ENCODE measurements around the gene ARHGEF12. TPM values are rescaled to one million over a fixed set of nuclear protein-coding genes. Genes with fewer than 3 reads are reported as not detected.

ARHGEF12 gene
- total and polyA plus RNA-seq, 7 donors = 18.6 to 129 (median 80.5) TPM

DNA sequence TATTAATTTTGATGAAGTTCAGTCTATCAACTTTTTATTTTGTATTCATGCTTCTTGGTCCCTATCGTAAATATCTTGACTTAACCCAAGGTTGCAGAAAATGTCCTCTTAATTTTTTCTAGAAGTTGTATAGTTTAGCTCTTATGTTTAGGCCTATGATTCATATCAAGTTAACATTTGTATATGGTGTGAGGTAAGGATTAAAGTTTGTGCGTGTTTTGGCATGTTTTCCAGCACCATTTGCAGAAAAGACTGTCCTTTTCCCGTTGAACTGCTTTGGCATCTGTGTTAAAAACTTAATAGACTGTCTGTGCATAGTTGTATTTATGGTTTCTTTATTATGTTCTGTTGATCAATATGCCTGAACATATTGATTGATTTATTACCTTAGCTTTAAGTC, 42.3 kb downstream of the ARHGEF12 start:
- intact Hi-C loops (cut with DNase I) = no loop called here
- no peaks in the 10 kb centered on the region for H3K9me3 ChIP-seq
- H3K27me3 ChIP-seq = no peaks in the 10 kb centered on the region
- H3K4me3 ChIP-seq = no peak overlapping the region
- no peak for DNase-seq
- H3K36me3 ChIP-seq = no peaks in the 10 kb centered on the region
- WGBS, 2 donors = 77 to 95% methylated on average over 3 of the region's 3 CpGs
- H3K27ac ChIP-seq = no peak overlapping the region
- peaks cover 0 to 62% (median 42%) of the 10 kb centered on the region in 4 donors for H3K4me1 ChIP-seq
- no peak for TF ChIP-seq POLR2AphosphoS5 (IDR thresholded peaks at IDR 0.05)

GRCh38 chr11:120381401-120381800, 45.2 kb downstream of the ARHGEF12 start:
- no peak overlapping the region for H3K4me3 ChIP-seq
- WGBS, 2 donors = 88 to 89% methylated on average over 7 of the region's 7 CpGs
- TF ChIP-seq, protein P1, sequence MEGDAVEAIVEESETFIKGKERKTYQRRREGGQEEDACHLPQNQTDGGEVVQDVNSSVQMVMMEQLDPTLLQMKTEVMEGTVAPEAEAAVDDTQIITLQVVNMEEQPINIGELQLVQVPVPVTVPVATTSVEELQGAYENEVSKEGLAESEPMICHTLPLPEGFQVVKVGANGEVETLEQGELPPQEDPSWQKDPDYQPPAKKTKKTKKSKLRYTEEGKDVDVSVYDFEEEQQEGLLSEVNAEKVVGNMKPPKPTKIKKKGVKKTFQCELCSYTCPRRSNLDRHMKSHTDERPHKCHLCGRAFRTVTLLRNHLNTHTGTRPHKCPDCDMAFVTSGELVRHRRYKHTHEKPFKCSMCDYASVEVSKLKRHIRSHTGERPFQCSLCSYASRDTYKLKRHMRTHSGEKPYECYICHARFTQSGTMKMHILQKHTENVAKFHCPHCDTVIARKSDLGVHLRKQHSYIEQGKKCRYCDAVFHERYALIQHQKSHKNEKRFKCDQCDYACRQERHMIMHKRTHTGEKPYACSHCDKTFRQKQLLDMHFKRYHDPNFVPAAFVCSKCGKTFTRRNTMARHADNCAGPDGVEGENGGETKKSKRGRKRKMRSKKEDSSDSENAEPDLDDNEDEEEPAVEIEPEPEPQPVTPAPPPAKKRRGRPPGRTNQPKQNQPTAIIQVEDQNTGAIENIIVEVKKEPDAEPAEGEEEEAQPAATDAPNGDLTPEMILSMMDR (IDR thresholded peaks at IDR 0.05) = no peak
- TF ChIP-seq POLR2A (IDR thresholded peaks at IDR 0.05) (no peak), EP300 (IDR thresholded peaks at IDR 0.05) (no peak), POLR2AphosphoS5 (IDR thresholded peaks at IDR 0.05) (no peak)
- no peak for DNase-seq
- H3K27ac ChIP-seq = no peak overlapping the region
- peaks cover 0 to 76% (median 58%) of the 10 kb centered on the region in 4 donors for H3K4me1 ChIP-seq
- H3K9me3 ChIP-seq = no peaks in the 10 kb centered on the region
- H3K27me3 ChIP-seq = no peaks in the 10 kb centered on the region
- intact Hi-C loops (cut with DNase I) = no loop called here
- no peaks in the 10 kb centered on the region for H3K36me3 ChIP-seq

DNA sequence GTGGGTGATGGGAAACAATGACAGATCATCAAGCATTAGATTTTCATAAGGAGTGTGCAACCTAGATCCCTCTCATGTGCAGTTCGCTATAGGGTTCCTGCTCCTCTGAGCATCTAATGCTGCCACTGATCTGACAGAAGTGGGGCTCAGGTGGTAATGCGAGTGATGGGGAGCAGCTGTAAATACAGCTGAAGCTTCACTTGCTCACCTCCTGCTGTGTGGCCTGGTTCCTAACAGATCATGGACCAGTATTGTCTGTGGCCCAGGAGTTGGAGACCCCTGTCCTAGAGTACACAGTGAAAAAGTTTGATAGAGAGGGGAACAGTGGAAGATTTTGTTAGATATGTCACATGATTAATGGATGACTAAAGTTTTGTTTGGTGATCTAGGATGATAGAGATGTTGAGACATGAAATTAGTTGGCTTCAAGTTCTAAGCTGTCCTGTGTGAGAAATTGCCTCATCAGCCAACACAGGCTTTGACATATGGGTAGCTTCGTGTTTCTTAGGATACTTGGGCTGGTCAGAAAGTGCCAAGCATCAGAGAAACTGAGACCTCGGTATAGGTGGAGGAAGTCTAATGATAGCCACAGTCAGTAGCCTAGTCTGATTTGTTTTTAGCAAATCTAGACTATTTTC, 47.4 kb downstream of the ARHGEF12 start:
- Histone ChIP-seq H3K27ac (no peak overlapping the region), H3K4me3 (no peak overlapping the region), H3K36me3 (no peaks in the 10 kb centered on the region), H3K4me1 (peaks cover 0 to 76% (median 60%) of the 10 kb centered on the region in 4 donors), H3K27me3 (no peaks in the 10 kb centered on the region), H3K9me3 (no peaks in the 10 kb centered on the region)
- no peak for DNase-seq
- 91 to 96% methylated on average over 4 of the region's 4 CpGs for WGBS, 2 donors
- TF ChIP-seq, protein P1 (IDR thresholded peaks at IDR 0.05) = no peak
- no peak for TF ChIP-seq EP300 (IDR thresholded peaks at IDR 0.05)
- TF ChIP-seq POLR2AphosphoS5 (IDR thresholded peaks at IDR 0.05) = no peak
- no peak for TF ChIP-seq POLR2A (IDR thresholded peaks at IDR 0.05)
- intact Hi-C loops (cut with DNase I) = no loop called here

GRCh38 chr11:120384476-120384875, 48.3 kb downstream of the ARHGEF12 start:
- Histone ChIP-seq H3K36me3 (no peaks in the 10 kb centered on the region), H3K4me3 (no peak overlapping the region), H3K4me1 (peaks cover 0 to 72% (median 60%) of the 10 kb centered on the region in 4 donors), H3K9me3 (no peaks in the 10 kb centered on the region), H3K27ac (no peak overlapping the region), H3K27me3 (no peaks in the 10 kb centered on the region)
- no peak for DNase-seq
- intact Hi-C loops (cut with DNase I) = no loop called here
- TF ChIP-seq POLR2A (IDR thresholded peaks at IDR 0.05) = no peak
- 88 to 93% methylated on average over 1 of the region's 1 CpG for WGBS, 2 donors

DNA sequence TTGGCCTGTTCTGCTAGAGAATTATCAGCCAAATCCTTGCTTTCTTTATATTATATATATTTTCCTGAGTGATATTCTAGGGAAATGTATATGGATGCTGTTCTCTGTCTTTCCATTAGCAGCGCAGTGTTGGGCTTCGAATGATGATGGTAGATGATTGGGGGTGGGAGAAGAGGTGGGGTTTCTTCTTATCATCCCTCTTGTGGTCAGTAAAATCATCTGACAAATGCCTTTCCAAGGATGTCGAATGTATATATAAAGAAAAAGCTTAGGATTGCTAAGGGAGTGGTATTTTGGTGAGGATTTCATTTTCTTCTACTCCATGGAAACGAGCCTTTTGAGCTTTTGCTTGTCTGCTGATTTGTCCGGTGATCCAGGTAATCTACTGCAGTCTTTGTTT, 48.9 kb downstream of the ARHGEF12 start:
- H3K27ac ChIP-seq = no peak overlapping the region
- DNase-seq = no peak
- no peak overlapping the region for H3K4me3 ChIP-seq
- H3K9me3 ChIP-seq = no peaks in the 10 kb centered on the region
- no peaks in the 10 kb centered on the region for H3K27me3 ChIP-seq
- peaks cover 0 to 66% (median 58%) of the 10 kb centered on the region in 4 donors for H3K4me1 ChIP-seq
- no peaks in the 10 kb centered on the region for H3K36me3 ChIP-seq
- WGBS, 2 donors = 83 to 88% methylated on average over 5 of the region's 5 CpGs
- intact Hi-C loops (cut with DNase I) = no loop called here
- TF ChIP-seq POLR2A (IDR thresholded peaks at IDR 0.05) (no peak), POLR2AphosphoS5 (IDR thresholded peaks at IDR 0.05) (no peak), EP300 (IDR thresholded peaks at IDR 0.05) (no peak)
- TF ChIP-seq, protein P1 (IDR thresholded peaks at IDR 0.05) = no peak

DNA sequence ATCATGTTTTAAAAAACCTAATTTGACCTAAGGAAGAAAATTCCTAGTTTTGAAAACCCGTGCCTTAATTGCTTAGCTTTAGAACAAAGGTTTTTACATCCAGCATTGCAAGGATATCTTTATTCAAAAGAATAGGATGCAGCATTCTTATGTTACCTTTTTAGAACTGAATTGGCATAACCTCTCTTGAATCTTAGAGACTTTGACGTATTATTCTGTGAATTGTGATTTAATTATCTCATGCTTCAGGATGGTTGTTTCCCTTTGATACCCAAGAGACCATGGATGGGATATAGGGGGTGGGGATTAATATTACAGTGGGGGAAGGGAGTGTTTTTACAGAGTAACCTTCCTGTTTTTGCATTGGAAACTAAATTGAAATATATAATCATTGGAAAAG, 49.4 kb downstream of the ARHGEF12 start:
- Histone ChIP-seq H3K4me3 (no peak overlapping the region), H3K9me3 (no peaks in the 10 kb centered on the region), H3K27ac (no peak overlapping the region), H3K27me3 (no peaks in the 10 kb centered on the region), H3K36me3 (no peaks in the 10 kb centered on the region), H3K4me1 (peaks cover 0 to 66% (median 53%) of the 10 kb centered on the region in 4 donors)
- no peak for DNase-seq
- 82 to 85% methylated on average over 2 of the region's 2 CpGs for WGBS, 2 donors
- intact Hi-C loops (cut with DNase I) = no loop called here
- no peak for TF ChIP-seq EP300 (IDR thresholded peaks at IDR 0.05)
- no peak for TF ChIP-seq POLR2AphosphoS5 (IDR thresholded peaks at IDR 0.05)
- TF ChIP-seq, protein P1 (IDR thresholded peaks at IDR 0.05) = no peak
- TF ChIP-seq POLR2A (IDR thresholded peaks at IDR 0.05) = no peak

All from sigmoid colon (tissue), 7 donors.